GM23338 (cell line): Measurements from ENCODE around the gene TYK2. TPM values are rescaled to one million over a fixed set of nuclear protein-coding genes. Genes with fewer than 3 reads are reported as not detected.
A peak's percentile ranks its signal among the peaks of the same experiment; 100 is the strongest.

Experiments used
- ATAC-seq: fragments of 200-7000 bp; cut with Tn5 transposase; 3 replicates; pipeline ENCODE4 v1.9.1; 2020
- DNase-seq: peaks from one replicate; pipeline ENCODE4 v3.0.0-alpha.2; 2015; ENCODE audit warnings: low spot score
- H2AFZ ChIP-seq: fragments of 200-600 bp; sonication (generic); 2 replicates; pipeline ENCODE4 v1.8.0; 2016; ENCODE audit warnings: antibody characterized with exemption, mild to moderate bottlenecking, moderate library complexity
- H3F3A ChIP-seq: fragments of 200-600 bp; sonication (generic); replicated peaks from 2 replicates; pipeline ENCODE4 v1.8.0; 2017; ENCODE audit warnings: antibody characterized with exemption, mixed run types, low read depth
- H3K27ac ChIP-seq: fragments of 200-600 bp; sonication (generic); 2 replicates; pipeline ENCODE4 v1.6.1; 2016; ENCODE audit warnings: low read depth
- H3K27me3 ChIP-seq: fragments of 200-600 bp; sonication (generic); 2 replicates; pipeline ENCODE4 v1.8.0; 2016; ENCODE audit warnings: mild to moderate bottlenecking, mixed run types, moderate library complexity; ENCODE audit not compliant: insufficient read depth
- H3K36me3 ChIP-seq: fragments of 200-600 bp; sonication (generic); 2 replicates; pipeline ENCODE4 v1.8.0; 2016; ENCODE audit warnings: mild to moderate bottlenecking; ENCODE audit not compliant: insufficient read depth
- H3K4me1 ChIP-seq: fragments of 200-600 bp; sonication (generic); 2 replicates; pipeline ENCODE4 v1.8.0; 2016; ENCODE audit warnings: mild to moderate bottlenecking, moderate library complexity; ENCODE audit not compliant: insufficient read depth
- H3K4me2 ChIP-seq: fragments of 200-600 bp; sonication (generic); 2 replicates; pipeline ENCODE4 v1.7.1; 2017; ENCODE audit warnings: mixed run types
- H3K4me3 ChIP-seq: fragments of 200-600 bp; sonication (generic); 2 replicates; pipeline ENCODE4 v1.6.1; 2016; ENCODE audit warnings: mixed run types
- H3K79me2 ChIP-seq: fragments of 200-600 bp; sonication (generic); replicated peaks from 2 replicates; pipeline ENCODE4 v1.8.0; 2017; ENCODE audit warnings: mild to moderate bottlenecking; ENCODE audit not compliant: insufficient read depth
- H3K9me2 ChIP-seq: fragments of 200-600 bp; sonication (generic); 2 replicates; pipeline ENCODE4 v1.8.0; 2017; ENCODE audit not compliant: insufficient read depth
- H4K20me1 ChIP-seq: fragments of 200-600 bp; sonication (generic); replicated peaks from 2 replicates; pipeline ENCODE4 v1.8.0; 2017; ENCODE audit warnings: mild to moderate bottlenecking; ENCODE audit not compliant: insufficient read depth
- H3K27ac Mint-ChIP-seq: 2 replicates; pipeline ENCODE4 v1.8.0; 2020; ENCODE audit warnings: inconsistent platforms, mild to moderate bottlenecking, moderate library complexity, mixed read lengths
- H3K27me3 Mint-ChIP-seq: 3 replicates; pipeline ENCODE4 v1.8.0; 2022; ENCODE audit warnings: low read depth, mild to moderate bottlenecking, moderate library complexity, mixed read lengths, inconsistent platforms; ENCODE audit not compliant: insufficient read depth, poor library complexity
- H3K36me3 Mint-ChIP-seq: 3 replicates; pipeline ENCODE4 v1.8.0; 2021; ENCODE audit warnings: low read depth, mild to moderate bottlenecking, inconsistent platforms, moderate library complexity, mixed read lengths
- H3K4me1 Mint-ChIP-seq: 3 replicates; pipeline ENCODE4 v1.8.0; 2020; ENCODE audit warnings: mild to moderate bottlenecking, inconsistent platforms, mixed read lengths
- H3K4me3 Mint-ChIP-seq: 3 replicates; pipeline ENCODE4 v1.8.0; 2021; ENCODE audit warnings: moderate library complexity, mild to moderate bottlenecking, inconsistent platforms, mixed read lengths
- H3K9me3 Mint-ChIP-seq: 3 replicates; pipeline ENCODE4 v1.8.0; 2020; ENCODE audit warnings: moderate library complexity, mild to moderate bottlenecking, inconsistent platforms, mixed read lengths
- EZH2 ChIP-seq: fragments of 200-600 bp; sonication (generic); IDR thresholded peaks from one replicate; pipeline ENCODE4 v1.8.0; 2017; ENCODE audit warnings: antibody characterized with exemption, mild to moderate bottlenecking, low read depth; ENCODE audit not compliant: unreplicated experiment
- STAT1 ChIP-seq: IDR thresholded peaks from one replicate; pipeline ENCODE4 v1.6.1; 2016; ENCODE audit warnings: antibody characterized with exemption; ENCODE audit not compliant: unreplicated experiment
- polyA plus RNA-seq: library from polyadenylated mRNA; unstranded; fragments of >200 nt; fragmentation: Nextera tagmentation; extraction: Ambion mirVana; gene quantifications from 2 replicates; pipeline ENCODE4 v1.2.1, GENCODE V29; 2016
- total RNA-seq: library from RNA; depleted of rRNA; stranded (reverse); fragments of >200 nt; shearing (Covaris generic); gene quantifications from 2 replicates; pipeline ENCODE4 v1.2.3, GENCODE V29; 2014
- TF ChIP-seq, protein P1 (sequence below): IDR thresholded peaks from 2 replicates; pipeline ENCODE4 v1.6.1; 2016; ENCODE audit warnings: antibody characterized with exemption
- TF ChIP-seq, protein P2 (sequence below), 2 experiments: fragments of 200-600 bp in 1 of 2; sonication (generic) in 1 of 2; conservative IDR thresholded peaks; 2 replicates each; pipeline versions ENCODE4 v1.5.1 to v1.6.1; 2016 to 2017; ENCODE audit warnings: antibody characterized with exemption in 2 of 2, low read depth in 2 of 2, mild to moderate bottlenecking in 2 of 2, moderate library complexity in 1 of 2
- TF ChIP-seq, protein P3 (sequence below): IDR thresholded peaks from one replicate; pipeline ENCODE4 v1.6.1; 2018; ENCODE audit warnings: antibody characterized with exemption; ENCODE audit not compliant: unreplicated experiment
- TF ChIP-seq, protein P4 (sequence below): fragments of 250-450 bp; sonication (Bioruptor Pico); IDR thresholded peaks from 2 replicates; pipeline ENCODE4 v1.5.0; 2020; ENCODE audit warnings: mild to moderate bottlenecking, moderate library complexity

Gene TYK2
- total and polyA plus RNA-seq, 2 experiments from 2014 or later: 29.1 to 30.7 TPM

DNA sequence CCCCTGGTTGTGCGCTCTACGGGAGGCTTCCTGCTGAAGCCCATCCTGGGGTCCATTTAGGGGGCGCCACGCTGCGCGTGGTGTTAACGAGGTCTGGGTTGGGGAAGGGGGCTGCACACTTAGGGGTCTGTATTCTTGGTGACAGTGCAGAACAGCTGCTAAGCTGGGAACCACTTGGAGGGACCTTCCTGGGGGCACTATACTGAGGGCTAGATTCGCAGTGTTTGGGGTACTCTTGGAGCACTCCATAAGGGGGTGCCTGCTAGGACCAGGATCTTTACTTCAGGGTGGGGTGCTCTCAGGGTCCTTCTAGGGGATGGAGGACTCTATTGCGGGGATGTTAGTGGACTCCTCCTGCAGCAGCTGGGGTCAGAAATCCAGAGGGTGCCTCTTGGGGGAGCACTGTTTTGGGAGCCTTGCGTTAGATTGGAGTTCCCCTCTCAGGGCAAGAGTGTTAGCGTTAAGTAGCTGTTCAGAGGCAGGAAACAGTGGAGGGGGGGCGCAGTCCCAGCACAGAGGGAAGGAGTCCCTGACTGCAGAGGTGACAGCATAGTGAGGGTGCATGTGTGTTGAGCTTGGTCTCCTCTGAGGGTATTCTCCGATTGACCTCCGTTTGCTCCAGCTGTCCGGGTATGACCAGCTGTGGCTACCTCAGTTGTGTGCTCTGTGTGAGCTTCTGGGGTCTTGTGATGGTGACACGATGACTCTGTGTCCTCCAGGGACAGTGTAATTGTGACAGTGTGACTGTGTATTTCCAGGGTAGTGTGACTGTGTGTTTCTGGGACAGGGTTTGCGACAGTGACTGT lies 41.1 kb upstream of the TYK2 start:
- ATAC-seq (no peak), DNase-seq (no peak)
- H3K4me1 ChIP-seq: peaks cover 30% of the 10 kb centered on the region
- Mint-ChIP-seq H3K36me3 (no peaks in the 10 kb centered on the region), H3K27me3 (peaks cover 89% of the 10 kb centered on the region), H3K27ac (no peak overlapping the region), H3K4me1 (peaks cover 24% of the 10 kb centered on the region), H3K9me3 (no peaks in the 10 kb centered on the region), H3K4me3 (peak overlapping the region; percentile 64)
- TF ChIP-seq, protein P1, sequence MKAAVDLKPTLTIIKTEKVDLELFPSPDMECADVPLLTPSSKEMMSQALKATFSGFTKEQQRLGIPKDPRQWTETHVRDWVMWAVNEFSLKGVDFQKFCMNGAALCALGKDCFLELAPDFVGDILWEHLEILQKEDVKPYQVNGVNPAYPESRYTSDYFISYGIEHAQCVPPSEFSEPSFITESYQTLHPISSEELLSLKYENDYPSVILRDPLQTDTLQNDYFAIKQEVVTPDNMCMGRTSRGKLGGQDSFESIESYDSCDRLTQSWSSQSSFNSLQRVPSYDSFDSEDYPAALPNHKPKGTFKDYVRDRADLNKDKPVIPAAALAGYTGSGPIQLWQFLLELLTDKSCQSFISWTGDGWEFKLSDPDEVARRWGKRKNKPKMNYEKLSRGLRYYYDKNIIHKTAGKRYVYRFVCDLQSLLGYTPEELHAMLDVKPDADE: no peak
- TF ChIP-seq STAT1: no peak
- TF ChIP-seq EZH2: no peak
- TF ChIP-seq, protein P2, sequence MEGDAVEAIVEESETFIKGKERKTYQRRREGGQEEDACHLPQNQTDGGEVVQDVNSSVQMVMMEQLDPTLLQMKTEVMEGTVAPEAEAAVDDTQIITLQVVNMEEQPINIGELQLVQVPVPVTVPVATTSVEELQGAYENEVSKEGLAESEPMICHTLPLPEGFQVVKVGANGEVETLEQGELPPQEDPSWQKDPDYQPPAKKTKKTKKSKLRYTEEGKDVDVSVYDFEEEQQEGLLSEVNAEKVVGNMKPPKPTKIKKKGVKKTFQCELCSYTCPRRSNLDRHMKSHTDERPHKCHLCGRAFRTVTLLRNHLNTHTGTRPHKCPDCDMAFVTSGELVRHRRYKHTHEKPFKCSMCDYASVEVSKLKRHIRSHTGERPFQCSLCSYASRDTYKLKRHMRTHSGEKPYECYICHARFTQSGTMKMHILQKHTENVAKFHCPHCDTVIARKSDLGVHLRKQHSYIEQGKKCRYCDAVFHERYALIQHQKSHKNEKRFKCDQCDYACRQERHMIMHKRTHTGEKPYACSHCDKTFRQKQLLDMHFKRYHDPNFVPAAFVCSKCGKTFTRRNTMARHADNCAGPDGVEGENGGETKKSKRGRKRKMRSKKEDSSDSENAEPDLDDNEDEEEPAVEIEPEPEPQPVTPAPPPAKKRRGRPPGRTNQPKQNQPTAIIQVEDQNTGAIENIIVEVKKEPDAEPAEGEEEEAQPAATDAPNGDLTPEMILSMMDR (conservative IDR thresholded peaks at IDR 0.05; ENCODE audit: low read depth in 2 of 2): 0 out of 4 replicates have a peak, but pooled peaks of 1 of the 2 experiments have one; percentile 4
- TF ChIP-seq, protein P3, sequence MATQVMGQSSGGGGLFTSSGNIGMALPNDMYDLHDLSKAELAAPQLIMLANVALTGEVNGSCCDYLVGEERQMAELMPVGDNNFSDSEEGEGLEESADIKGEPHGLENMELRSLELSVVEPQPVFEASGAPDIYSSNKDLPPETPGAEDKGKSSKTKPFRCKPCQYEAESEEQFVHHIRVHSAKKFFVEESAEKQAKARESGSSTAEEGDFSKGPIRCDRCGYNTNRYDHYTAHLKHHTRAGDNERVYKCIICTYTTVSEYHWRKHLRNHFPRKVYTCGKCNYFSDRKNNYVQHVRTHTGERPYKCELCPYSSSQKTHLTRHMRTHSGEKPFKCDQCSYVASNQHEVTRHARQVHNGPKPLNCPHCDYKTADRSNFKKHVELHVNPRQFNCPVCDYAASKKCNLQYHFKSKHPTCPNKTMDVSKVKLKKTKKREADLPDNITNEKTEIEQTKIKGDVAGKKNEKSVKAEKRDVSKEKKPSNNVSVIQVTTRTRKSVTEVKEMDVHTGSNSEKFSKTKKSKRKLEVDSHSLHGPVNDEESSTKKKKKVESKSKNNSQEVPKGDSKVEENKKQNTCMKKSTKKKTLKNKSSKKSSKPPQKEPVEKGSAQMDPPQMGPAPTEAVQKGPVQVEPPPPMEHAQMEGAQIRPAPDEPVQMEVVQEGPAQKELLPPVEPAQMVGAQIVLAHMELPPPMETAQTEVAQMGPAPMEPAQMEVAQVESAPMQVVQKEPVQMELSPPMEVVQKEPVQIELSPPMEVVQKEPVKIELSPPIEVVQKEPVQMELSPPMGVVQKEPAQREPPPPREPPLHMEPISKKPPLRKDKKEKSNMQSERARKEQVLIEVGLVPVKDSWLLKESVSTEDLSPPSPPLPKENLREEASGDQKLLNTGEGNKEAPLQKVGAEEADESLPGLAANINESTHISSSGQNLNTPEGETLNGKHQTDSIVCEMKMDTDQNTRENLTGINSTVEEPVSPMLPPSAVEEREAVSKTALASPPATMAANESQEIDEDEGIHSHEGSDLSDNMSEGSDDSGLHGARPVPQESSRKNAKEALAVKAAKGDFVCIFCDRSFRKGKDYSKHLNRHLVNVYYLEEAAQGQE: no peak
- TF ChIP-seq, protein P4, sequence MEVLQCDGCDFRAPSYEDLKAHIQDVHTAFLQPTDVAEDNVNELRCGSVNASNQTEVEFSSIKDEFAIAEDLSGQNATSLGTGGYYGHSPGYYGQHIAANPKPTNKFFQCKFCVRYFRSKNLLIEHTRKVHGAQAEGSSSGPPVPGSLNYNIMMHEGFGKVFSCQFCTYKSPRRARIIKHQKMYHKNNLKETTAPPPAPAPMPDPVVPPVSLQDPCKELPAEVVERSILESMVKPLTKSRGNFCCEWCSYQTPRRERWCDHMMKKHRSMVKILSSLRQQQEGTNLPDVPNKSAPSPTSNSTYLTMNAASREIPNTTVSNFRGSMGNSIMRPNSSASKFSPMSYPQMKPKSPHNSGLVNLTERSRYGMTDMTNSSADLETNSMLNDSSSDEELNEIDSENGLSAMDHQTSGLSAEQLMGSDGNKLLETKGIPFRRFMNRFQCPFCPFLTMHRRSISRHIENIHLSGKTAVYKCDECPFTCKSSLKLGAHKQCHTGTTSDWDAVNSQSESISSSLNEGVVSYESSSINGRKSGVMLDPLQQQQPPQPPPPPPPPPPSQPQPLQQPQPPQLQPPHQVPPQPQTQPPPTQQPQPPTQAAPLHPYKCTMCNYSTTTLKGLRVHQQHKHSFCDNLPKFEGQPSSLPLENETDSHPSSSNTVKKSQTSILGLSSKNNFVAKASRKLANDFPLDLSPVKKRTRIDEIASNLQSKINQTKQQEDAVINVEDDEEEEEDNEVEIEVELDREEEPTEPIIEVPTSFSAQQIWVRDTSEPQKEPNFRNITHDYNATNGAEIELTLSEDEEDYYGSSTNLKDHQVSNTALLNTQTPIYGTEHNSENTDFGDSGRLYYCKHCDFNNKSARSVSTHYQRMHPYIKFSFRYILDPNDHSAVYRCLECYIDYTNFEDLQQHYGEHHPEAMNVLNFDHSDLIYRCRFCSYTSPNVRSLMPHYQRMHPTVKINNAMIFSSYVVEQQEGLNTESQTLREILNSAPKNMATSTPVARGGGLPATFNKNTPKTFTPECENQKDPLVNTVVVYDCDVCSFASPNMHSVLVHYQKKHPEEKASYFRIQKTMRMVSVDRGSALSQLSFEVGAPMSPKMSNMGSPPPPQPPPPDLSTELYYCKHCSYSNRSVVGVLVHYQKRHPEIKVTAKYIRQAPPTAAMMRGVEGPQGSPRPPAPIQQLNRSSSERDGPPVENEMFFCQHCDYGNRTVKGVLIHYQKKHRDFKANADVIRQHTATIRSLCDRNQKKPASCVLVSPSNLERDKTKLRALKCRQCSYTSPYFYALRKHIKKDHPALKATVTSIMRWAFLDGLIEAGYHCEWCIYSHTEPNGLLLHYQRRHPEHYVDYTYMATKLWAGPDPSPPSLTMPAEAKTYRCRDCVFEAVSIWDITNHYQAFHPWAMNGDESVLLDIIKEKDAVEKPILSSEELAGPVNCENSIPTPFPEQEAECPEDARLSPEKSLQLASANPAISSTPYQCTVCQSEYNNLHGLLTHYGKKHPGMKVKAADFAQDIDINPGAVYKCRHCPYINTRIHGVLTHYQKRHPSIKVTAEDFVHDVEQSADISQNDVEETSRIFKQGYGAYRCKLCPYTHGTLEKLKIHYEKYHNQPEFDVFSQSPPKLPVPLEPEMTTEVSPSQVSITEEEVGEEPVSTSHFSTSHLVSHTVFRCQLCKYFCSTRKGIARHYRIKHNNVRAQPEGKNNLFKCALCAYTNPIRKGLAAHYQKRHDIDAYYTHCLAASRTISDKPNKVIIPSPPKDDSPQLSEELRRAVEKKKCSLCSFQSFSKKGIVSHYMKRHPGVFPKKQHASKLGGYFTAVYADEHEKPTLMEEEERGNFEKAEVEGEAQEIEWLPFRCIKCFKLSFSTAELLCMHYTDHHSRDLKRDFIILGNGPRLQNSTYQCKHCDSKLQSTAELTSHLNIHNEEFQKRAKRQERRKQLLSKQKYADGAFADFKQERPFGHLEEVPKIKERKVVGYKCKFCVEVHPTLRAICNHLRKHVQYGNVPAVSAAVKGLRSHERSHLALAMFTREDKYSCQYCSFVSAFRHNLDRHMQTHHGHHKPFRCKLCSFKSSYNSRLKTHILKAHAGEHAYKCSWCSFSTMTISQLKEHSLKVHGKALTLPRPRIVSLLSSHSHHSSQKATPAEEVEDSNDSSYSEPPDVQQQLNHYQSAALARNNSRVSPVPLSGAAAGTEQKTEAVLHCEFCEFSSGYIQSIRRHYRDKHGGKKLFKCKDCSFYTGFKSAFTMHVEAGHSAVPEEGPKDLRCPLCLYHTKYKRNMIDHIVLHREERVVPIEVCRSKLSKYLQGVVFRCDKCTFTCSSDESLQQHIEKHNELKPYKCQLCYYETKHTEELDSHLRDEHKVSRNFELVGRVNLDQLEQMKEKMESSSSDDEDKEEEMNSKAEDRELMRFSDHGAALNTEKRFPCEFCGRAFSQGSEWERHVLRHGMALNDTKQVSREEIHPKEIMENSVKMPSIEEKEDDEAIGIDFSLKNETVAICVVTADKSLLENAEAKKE (CRISPR knock-in tag): no peak
- H3K27ac ChIP-seq: no peak overlapping the region
- H3K4me2 ChIP-seq: peak overlapping the region; percentile 81; the same call in 1 of the 2 replicates
- H4K20me1 ChIP-seq: no peaks in the 10 kb centered on the region
- H3K4me3 ChIP-seq: peak overlapping the region; percentile 78
- H3K9me2 ChIP-seq: no peaks in the 10 kb centered on the region
- peaks cover 30% of the 10 kb centered on the region; the same call in 1 of the 2 replicates for H3F3A ChIP-seq
- no peak overlapping the region for H2AFZ ChIP-seq
- no peaks in the 10 kb centered on the region for H3K79me2 ChIP-seq
- no peaks in the 10 kb centered on the region for H3K36me3 ChIP-seq
- H3K27me3 ChIP-seq: peaks cover 96% of the 10 kb centered on the region
